PFSK-1 (cell line): Measurements from ENCODE around the gene MTSS2.

Experiments
- POLR2AphosphoS5 ChIP-seq: IDR thresholded peaks from 2 replicates; pipeline ENCODE4 v1.6.1; 2012; ENCODE audit warnings: low read depth, mild to moderate bottlenecking, control low read depth, low read length, moderate library complexity
- SIN3A ChIP-seq: IDR thresholded peaks from 2 replicates; pipeline ENCODE4 v1.6.1; 2012; ENCODE audit warnings: mild to moderate bottlenecking, low read length, moderate library complexity, borderline replicate concordance; ENCODE audit not compliant: insufficient read depth
- TAF1 ChIP-seq: IDR thresholded peaks from 2 replicates; pipeline ENCODE4 v1.6.1; 2012; ENCODE audit warnings: low read length, control low read depth, borderline replicate concordance; ENCODE audit not compliant: insufficient read depth

- TF ChIP-seq SIN3A, result no peak
- no peak for TF ChIP-seq TAF1
- no peak for TF ChIP-seq POLR2AphosphoS5
Measured at GRCh38 chr16:70678898-70679670, 6.8 kb downstream of the MTSS2 start.
